Tibial nerve (tissue), 4 donors: ENCODE measurements around the gene ASIC2.

Experiments used
- CTCF ChIP-seq, 5 experiments: fragments of 200-600 bp in 3 of 5; fragments of 450-650 bp in 2 of 5; sonication (generic) in 3 of 5; IDR thresholded peaks; one replicate each; pipeline ENCODE4 v1.5.1; 2016 to 2019; ENCODE audit warnings: antibody characterized with exemption in 5 of 5, mild to moderate bottlenecking in 3 of 5, moderate library complexity in 2 of 5
- EP300 ChIP-seq, 2 donors: sonication (generic); formaldehyde crosslinking; IDR thresholded peaks; one replicate each; pipeline ENCODE4 v1.6.1; 2017; ENCODE audit warnings: antibody characterized with exemption in 2 of 2, mild to moderate bottlenecking in 1 of 2
- POLR2A ChIP-seq, 2 donors: fragments of 450-650 bp; IDR thresholded peaks; one replicate each; pipeline ENCODE4 v1.6.1; 2017; ENCODE audit warnings: antibody characterized with exemption in 2 of 2, mild to moderate bottlenecking in 2 of 2, moderate library complexity in 2 of 2

- TF ChIP-seq CTCF (IDR thresholded peaks at IDR 0.05) (no peak), EP300 (IDR thresholded peaks at IDR 0.05) (no peak), POLR2A (IDR thresholded peaks at IDR 0.05) (no peak)
Measured at GRCh38 chr17:33330877-33331276, 37.8 kb upstream of the ASIC2 start.
